ENCODE measurements around the gene GPATCH8. TPM values are rescaled to one million over a fixed set of nuclear protein-coding genes. Genes with fewer than 3 reads are reported as not detected.
A peak's percentile ranks its signal among the peaks of the same experiment; 100 is the strongest.

GPATCH8 gene
- total RNA-seq = 44.7 and 49.6 TPM in 2 replicates

DNA sequence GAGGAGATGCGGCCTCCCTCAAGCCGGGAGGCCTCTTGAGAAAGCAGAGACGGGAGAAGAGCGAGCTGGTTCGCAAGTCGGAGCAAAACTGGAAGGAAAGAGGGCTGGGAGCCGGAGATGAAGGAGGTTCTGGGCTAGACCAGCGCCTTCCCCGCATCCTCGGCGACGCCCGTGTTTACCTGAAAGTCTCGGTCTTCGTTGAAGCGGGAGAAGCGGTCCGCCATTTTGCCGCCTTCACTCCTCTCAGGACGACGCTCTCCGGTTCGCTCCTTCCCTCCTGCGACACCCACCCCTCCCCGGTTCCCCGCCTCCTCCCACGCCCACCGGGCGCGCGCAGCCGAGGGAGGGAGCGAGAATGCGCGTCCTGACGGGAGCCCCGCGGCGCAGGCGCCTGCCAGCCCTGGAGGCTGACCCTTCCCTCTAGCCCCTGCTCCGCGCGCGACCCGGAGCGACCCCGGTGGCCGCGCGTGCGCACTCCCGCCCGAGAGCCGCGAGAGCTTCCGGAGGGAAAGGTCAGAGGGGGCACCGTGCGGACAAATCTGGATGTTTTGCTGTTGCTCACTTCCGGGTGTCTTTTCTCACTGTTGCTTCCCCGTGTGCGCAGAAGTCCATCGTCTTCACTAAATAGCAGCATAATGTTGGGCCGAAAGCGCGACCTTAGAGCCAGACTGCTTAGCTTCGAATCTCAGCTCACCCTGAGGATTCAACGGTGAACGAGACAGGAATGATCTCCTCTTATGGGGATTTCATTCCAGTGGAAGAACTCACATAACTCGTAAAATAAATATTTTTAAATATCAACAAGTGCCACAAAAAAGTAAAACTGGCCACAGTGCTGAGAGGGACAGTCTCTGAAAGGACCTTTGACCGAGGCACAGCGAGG, at the start of gene GPATCH8:
GPATCH8 (minus strand) TSS at position 260 of the 883 bp plus-strand sequence; CDS start at position 224, 36 bp downstream.
- Mint-ChIP-seq H3K9me3 (no peaks in the 10 kb centered on the region), H3K4me3 (ENCODE audit: low read depth) (peak within 1 kb of the TSS; percentile 99), H3K4me1 (ENCODE audit: low read depth) (peaks cover 17% of the 10 kb centered on the region), H3K27me3 (ENCODE audit: low read depth) (no peaks in the 10 kb centered on the region), H3K36me3 (ENCODE audit: low read depth) (peaks cover 6% of the 10 kb centered on the region), H3K27ac (peak within 1 kb of the TSS; percentile 97)
- intact Hi-C loops (cut with micrococcal nuclease) = loop anchor here (5.0 kb wide), 1 partner anchor 101 kb away; no protein-coding TSS in a partner anchor
- peak; percentile 95 for DNase-seq (ENCODE audit: low spot score)

DNA sequence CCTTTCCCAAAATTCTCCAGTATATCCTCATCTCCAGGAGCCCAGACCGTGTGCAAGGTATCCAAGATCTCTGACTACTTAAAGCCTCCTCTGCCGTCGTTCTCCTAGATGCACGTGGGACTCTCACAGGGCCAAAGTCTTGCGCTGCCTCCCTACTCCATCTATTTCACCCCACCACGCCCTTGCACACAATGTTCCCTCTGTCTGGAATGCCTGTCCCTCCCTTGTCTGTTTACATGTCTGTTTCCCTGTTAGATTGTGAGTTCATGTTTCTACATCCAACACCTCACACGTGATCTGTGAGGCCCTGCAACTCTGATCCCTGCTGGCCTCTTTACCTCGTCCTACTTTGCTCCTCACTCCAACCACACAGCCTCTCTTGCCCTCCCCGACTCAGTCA, 49.2 kb upstream of the GPATCH8 start:
- H3K27me3 Mint-ChIP-seq (ENCODE audit: low read depth) = peaks cover 37% of the 10 kb centered on the region
- intact Hi-C loops (cut with micrococcal nuclease) = no loop called here

DNA sequence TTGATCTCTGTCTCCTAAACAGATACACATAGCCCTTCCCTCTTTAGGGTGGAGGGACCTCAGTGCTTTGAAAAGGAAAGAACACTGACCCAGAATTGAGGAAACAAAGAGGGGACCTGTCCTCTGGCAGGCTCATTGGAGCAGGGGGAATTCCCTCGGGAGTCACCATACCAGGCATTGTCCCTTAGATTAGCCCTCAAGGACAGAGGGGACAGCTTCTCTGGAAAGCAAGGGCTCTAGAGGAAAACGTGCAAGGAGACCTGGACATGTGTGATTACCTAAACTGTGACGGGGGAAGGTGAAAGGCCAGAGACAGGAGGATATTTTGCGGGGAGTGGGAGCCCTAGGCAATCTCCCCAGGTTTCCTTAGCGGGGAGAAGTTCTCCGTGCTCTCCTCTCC, 46.5 kb upstream of the GPATCH8 start:
- H3K9me3 Mint-ChIP-seq = no peaks in the 10 kb centered on the region
- H3K4me3 Mint-ChIP-seq (ENCODE audit: low read depth) = no peak overlapping the region
- H3K36me3 Mint-ChIP-seq (ENCODE audit: low read depth) = no peaks in the 10 kb centered on the region
- DNase-seq (ENCODE audit: low spot score) = no peak
- no peaks in the 10 kb centered on the region for H3K4me1 Mint-ChIP-seq (ENCODE audit: low read depth)
- intact Hi-C loops (cut with micrococcal nuclease) = no loop called here
- peaks cover 14% of the 10 kb centered on the region for H3K27me3 Mint-ChIP-seq (ENCODE audit: low read depth)
- no peak overlapping the region for H3K27ac Mint-ChIP-seq

More for the DNA sequence above, 49.2 kb upstream of the GPATCH8 start:
- no peak overlapping the region for H3K4me3 Mint-ChIP-seq (ENCODE audit: low read depth)
- no peaks in the 10 kb centered on the region for H3K36me3 Mint-ChIP-seq (ENCODE audit: low read depth)
- no peaks in the 10 kb centered on the region for H3K9me3 Mint-ChIP-seq
- peaks cover 7% of the 10 kb centered on the region for H3K4me1 Mint-ChIP-seq (ENCODE audit: low read depth)
- DNase-seq (ENCODE audit: low spot score) = no peak
- no peak overlapping the region for H3K27ac Mint-ChIP-seq

DNA sequence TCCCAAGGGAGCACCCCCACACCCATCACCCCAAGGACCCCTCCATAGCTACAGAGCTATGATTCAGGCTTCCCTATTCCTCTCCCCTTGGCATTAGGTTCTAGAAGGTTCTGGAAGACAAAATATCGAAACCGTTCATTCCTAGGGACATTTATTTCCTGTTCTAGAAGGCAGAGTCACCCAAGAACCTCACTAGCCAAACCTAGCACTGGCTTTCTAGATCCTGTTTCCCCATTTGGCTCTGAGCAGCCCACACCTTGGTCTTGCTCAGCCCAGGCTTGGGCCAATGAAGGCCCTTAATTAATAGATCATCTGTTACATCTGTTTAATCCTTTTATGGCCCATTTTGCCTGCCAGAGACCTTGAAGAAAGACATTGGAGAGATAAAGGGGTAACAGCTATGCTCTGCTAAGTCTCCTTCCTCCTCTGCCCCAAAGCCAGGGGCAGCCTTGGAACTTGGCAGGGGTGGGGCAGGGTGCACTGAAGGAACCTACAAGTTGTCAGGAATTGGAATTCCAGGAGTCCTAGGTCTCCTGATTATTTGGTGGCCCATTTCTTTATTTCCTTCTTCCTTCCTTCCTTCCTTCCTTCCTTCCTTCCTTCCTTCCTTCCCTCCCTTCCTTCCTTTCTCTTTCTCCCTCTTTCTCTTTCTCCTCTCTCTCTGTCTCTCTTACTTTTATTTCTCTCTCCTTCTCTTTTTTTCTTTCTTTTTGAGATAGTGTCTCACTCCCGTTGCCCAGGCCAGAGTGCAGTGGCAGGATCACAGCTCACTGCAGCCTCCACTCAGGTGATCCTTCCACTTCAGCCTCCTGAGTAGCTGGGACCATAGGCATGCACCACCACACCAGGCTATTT, 45.4 kb upstream of the GPATCH8 start:
- Mint-ChIP-seq H3K27me3 (ENCODE audit: low read depth) (peaks cover 19% of the 10 kb centered on the region), H3K4me1 (ENCODE audit: low read depth) (no peaks in the 10 kb centered on the region), H3K4me3 (ENCODE audit: low read depth) (no peak overlapping the region), H3K36me3 (ENCODE audit: low read depth) (no peaks in the 10 kb centered on the region), H3K27ac (no peak overlapping the region), H3K9me3 (no peaks in the 10 kb centered on the region)
- no peak for DNase-seq (ENCODE audit: low spot score)
- intact Hi-C loops (cut with micrococcal nuclease) = no loop called here

DNA sequence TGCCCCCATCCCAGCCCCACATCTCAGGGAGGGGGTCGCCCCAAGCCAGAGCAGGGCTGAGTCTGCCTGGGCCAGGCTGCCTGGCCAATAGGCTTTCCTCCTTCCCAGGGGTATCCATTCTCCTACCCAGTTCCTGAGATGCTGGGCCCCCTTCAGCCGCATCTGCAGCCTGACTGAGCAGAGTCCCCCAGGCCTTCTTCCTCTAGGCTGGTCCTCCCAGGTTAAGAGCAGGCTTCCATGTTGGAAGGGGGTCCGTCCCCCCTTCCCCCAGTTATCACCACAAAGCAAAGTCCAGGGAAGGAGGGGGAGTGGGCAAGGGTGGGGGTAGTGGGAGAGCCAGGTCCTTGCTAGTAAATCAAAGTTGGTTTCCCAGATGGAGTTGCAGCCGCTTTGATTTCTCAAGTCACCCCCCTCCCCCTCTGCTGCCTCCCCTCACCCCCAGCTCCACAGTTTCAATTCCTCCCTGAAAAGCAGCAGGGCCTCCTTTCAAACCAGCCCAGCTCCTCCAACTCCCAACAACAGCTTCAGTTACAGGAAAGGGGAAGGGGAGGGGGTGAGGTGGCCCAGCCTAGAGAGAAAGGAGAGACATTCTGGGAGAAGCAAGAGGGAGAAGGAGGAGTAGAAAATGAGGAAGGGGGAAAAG, 44.5 kb upstream of the GPATCH8 start:
- DNase-seq (ENCODE audit: low spot score) = no peak
- peaks cover 20% of the 10 kb centered on the region for H3K27me3 Mint-ChIP-seq (ENCODE audit: low read depth)
- H3K27ac Mint-ChIP-seq = no peak overlapping the region

DNA sequence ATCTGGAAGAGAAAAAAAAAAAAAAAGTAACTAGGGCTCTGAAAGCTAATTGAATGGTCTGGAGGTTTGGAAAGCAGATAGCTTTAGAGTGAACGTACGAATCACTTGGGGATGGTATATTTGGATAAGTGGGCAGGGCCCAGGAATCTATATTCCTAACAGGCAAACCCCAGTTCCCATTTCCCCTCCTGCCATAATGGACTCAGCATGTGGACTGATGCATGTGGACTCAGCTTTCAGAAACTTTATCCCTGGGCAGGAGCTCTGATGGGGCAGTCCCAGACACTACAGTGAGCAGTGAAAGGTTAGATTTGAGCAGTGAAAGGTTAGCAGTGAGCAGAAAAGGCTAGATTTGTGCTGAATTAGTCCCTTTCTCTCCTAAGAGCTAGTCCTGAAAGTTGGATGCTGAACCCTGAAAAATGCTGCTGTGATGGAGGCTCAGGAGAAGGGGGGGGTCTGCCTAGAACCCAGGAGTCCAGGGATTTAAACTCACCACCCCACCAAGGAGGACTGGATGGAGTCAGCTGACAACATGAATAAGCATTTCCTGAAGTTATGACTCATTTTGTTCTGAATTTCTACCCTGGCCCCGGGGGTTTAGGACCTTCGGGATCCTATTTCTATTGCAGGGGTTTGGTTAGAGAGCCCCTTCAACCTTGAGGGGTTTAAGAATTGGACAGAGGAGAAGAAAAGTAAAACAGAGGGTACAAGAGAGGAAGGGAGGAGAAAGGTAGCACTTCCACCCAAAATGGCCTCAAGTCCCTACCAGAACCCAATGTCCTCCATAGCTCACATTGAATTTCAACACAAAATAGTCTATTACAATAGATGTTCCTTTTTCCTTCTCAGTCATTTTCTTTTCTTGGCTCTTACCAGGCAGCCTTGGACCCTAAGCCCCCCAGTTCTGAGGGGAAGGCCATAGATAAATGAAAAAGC, 43.7 kb upstream of the GPATCH8 start:
- Mint-ChIP-seq H3K4me3 (ENCODE audit: low read depth) (no peak overlapping the region), H3K36me3 (ENCODE audit: low read depth) (no peaks in the 10 kb centered on the region), H3K27me3 (ENCODE audit: low read depth) (peaks cover 12% of the 10 kb centered on the region), H3K27ac (no peak overlapping the region), H3K4me1 (ENCODE audit: low read depth) (peaks cover 4% of the 10 kb centered on the region), H3K9me3 (no peaks in the 10 kb centered on the region)
- DNase-seq (ENCODE audit: low spot score) = no peak
- intact Hi-C loops (cut with micrococcal nuclease) = no loop called here

More for the DNA sequence above, 44.5 kb upstream of the GPATCH8 start:
- intact Hi-C loops (cut with micrococcal nuclease) = no loop called here
- H3K4me3 Mint-ChIP-seq (ENCODE audit: low read depth) = no peak overlapping the region
- H3K36me3 Mint-ChIP-seq (ENCODE audit: low read depth) = no peaks in the 10 kb centered on the region
- no peaks in the 10 kb centered on the region for H3K9me3 Mint-ChIP-seq
- H3K4me1 Mint-ChIP-seq (ENCODE audit: low read depth) = peaks cover 2% of the 10 kb centered on the region

DNA sequence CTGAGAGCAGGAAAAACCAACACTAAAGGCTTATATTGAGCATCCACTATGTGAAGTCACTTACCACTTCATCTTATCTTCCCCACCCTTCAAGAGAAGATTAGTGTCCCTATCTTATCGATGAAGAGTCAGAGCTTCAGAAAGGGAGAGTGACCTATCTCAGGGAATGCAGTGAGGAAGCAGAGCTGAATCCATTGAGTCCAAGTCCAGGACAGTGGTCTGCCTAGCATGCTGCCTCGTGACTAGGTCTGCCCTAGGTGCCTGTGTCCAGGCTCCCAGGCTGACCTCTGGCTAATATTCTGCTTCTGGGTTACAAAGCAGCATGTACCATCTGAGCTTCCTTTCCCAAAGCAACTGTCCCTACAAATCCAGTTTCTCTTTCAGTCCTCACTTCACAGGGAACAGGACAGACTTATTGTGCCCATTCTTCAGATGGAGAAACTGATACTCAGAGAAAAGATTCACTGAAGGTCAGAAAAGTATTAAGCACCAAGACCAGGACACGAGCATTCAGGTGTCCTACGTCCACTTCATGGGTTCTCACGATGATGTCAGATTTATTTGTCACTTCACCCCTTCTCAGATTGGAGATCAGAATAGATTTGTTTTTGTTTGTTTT, 40.8 kb upstream of the GPATCH8 start:
- H3K9me3 Mint-ChIP-seq = no peaks in the 10 kb centered on the region
- H3K4me3 Mint-ChIP-seq (ENCODE audit: low read depth) = no peak overlapping the region
- H3K4me1 Mint-ChIP-seq (ENCODE audit: low read depth) = peaks cover 4% of the 10 kb centered on the region
- H3K36me3 Mint-ChIP-seq (ENCODE audit: low read depth) = no peaks in the 10 kb centered on the region
- H3K27ac Mint-ChIP-seq = no peak overlapping the region
- no peak for DNase-seq (ENCODE audit: low spot score)
- peaks cover 10% of the 10 kb centered on the region for H3K27me3 Mint-ChIP-seq (ENCODE audit: low read depth)
- intact Hi-C loops (cut with micrococcal nuclease) = no loop called here

DNA sequence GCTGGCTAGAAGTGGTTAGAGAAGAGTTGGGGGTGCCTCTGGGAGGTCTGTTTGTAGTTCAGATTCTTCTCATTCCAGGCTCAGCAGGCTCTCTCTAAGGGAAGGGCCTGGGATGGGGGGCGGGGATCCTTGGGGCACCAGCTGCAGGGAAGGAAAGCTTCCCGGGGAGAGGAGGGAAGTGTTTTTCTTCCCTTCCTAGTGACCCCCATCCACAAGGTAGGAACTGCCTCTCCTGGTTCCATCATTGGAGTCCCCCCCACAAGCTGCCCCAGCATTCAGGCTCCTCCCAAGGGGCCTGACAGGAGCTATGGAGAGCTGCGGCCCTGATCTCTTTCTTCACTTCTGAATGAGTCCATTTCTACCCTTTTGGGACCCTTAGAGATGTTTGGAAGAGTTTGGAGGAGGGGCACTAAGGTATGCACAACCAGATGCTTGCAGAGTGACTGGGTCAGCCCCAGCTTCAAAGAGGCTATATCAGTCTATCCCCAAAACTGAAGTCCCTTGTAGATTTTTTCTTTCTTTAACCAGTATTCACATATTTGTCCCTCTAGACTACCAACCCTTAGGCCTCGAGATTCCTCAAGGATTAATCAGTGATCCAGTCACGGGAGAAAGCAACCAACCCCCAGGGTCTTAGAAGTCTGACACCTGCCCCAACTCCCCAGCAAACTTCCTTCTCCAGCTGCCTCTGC, 40.2 kb upstream of the GPATCH8 start:
- intact Hi-C loops (cut with micrococcal nuclease) = no loop called here
- Mint-ChIP-seq H3K27ac (no peak overlapping the region), H3K36me3 (ENCODE audit: low read depth) (no peaks in the 10 kb centered on the region), H3K27me3 (ENCODE audit: low read depth) (peaks cover 9% of the 10 kb centered on the region), H3K4me1 (ENCODE audit: low read depth) (peaks cover 4% of the 10 kb centered on the region), H3K9me3 (no peaks in the 10 kb centered on the region), H3K4me3 (ENCODE audit: low read depth) (no peak overlapping the region)
- no peak for DNase-seq (ENCODE audit: low spot score)

DNA sequence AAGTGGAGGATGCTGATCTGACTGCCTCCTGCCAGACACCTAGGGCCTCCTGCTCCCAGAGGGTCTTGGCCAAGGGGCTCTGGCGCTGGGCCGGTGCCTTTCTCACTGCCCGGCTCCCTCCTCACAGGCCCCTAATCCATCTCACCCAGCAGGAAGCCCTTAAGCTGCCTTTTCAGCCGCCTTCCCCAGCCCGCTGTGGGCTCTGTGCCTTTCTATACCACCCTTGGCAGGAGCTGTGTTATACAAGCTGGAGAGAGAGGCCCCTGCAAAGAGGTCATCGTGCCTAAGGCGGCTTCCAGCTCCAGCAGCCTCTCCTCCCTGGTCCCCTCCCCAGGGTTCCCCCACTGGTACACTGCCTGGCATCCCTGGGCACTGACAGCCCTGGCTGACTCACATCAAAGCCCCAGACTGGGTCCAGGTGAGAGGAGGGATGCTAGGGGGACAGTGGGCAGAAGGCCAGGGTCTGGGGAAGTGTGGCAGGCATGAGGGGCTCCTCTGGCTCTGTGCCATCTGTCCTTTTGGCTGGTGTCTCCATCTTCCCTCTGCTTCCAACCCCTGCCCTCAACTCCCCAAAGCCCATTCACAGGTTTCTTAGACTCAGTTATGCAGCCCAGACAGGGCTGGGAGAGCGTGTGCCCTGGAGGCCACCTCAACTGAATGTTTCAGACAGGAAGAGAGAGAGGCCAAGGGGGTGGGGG, 38.8 kb upstream of the GPATCH8 start:
- H3K4me1 Mint-ChIP-seq (ENCODE audit: low read depth) = peaks cover 4% of the 10 kb centered on the region
- peak overlapping the region; percentile 33 for H3K27ac Mint-ChIP-seq
- H3K36me3 Mint-ChIP-seq (ENCODE audit: low read depth) = no peaks in the 10 kb centered on the region
- no peaks in the 10 kb centered on the region for H3K9me3 Mint-ChIP-seq
- peaks cover 10% of the 10 kb centered on the region for H3K27me3 Mint-ChIP-seq (ENCODE audit: low read depth)
- DNase-seq (ENCODE audit: low spot score) = no peak
- intact Hi-C loops (cut with micrococcal nuclease) = no loop called here
- no peak overlapping the region for H3K4me3 Mint-ChIP-seq (ENCODE audit: low read depth)

DNA sequence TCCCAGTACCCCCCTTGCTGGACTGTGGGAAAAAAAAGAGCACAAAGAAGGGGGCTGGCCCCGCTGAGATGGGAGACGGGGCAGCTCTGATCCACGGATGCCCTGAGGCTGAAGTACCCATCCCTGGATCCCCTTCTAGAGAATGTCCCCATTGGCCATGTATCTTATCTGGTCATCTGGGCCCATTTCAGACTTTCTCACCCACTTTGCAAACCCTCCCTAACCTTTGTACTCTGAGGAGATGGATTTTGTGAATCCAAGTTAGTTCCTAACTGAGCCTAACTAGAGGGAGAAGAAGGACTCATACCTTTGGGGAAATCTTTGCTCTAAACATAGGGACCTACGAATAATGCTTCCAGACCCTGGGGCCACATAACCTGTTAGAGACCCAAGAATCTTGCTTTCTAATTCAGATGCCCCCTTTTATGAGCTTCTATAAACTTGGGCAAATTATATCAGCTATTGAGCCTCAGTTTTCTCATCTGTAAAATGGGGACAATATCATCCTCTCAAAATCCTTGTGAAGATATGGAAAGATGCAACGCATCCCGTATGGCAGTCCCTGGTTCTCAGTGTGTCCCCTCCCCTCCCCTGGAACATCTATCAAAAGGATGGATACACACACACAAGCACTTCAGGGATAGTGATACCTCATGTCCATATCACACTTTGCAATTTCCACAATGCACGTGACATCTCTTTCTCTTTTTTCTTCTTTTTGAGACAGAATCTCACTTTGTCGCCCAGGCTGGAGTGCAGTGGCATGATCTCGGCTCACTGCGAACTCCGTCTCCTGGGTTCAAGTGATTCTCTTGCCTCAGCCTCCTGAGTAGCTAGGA, 37.3 kb upstream of the GPATCH8 start:
- H3K4me1 Mint-ChIP-seq (ENCODE audit: low read depth) = peaks cover 4% of the 10 kb centered on the region
- H3K27ac Mint-ChIP-seq = no peak overlapping the region
- no peaks in the 10 kb centered on the region for H3K36me3 Mint-ChIP-seq (ENCODE audit: low read depth)
- H3K27me3 Mint-ChIP-seq (ENCODE audit: low read depth) = peaks cover 10% of the 10 kb centered on the region
- no peak overlapping the region for H3K4me3 Mint-ChIP-seq (ENCODE audit: low read depth)
- H3K9me3 Mint-ChIP-seq = no peaks in the 10 kb centered on the region
- no peak for DNase-seq (ENCODE audit: low spot score)
- intact Hi-C loops (cut with micrococcal nuclease) = no loop called here
